Measurements from ENCODE around the gene COP1.

GRCh38 chr1:176205332-176205914 is 1.7 kb downstream of the COP1 start:
- no peak for TF ChIP-seq POLR2A (IDR thresholded peaks at IDR 0.05)
- TF ChIP-seq CTCF (IDR thresholded peaks at IDR 0.05) = no peak
